ENCODE results near the gene EPHX1.

The EPHX1 gene

GRCh38 chr1:225876900-225877510 is 67.1 kb downstream of the EPHX1 start:
- H3K36me3 ChIP-seq (ENCODE audit: insufficient read depth, low read length), result peaks cover 4% of the 10 kb centered on the region; the same call in 1 of the 2 replicates
- H3K4me1 ChIP-seq (ENCODE audit: insufficient read depth, low read length, poor library complexity, severe bottlenecking), result peaks cover 37% of the 10 kb centered on the region
- H3K4me2 ChIP-seq (ENCODE audit: low read depth, low read length, poor library complexity, severe bottlenecking), result no peak overlapping the region
- peaks cover 51% of the 10 kb centered on the region for H3K79me2 ChIP-seq (ENCODE audit: insufficient read depth, low read length)
- H3K9ac ChIP-seq (ENCODE audit: low read depth, low read length, poor library complexity, severe bottlenecking), result no peak overlapping the region
- H2AFZ ChIP-seq (ENCODE audit: low read length), result no peak overlapping the region
- no peaks in the 10 kb centered on the region; the same call in 1 of the 2 replicates for H3F3A ChIP-seq (ENCODE audit: low read depth)
- TF ChIP-seq EZH2phosphoT487 (IDR thresholded peaks at IDR 0.05; ENCODE audit: borderline replicate concordance) (no peak), CTCF (conservative IDR thresholded peaks at IDR 0.05; ENCODE audit: low read length) (no peak)
- no peaks in the 10 kb centered on the region for H3K27me3 ChIP-seq (ENCODE audit: insufficient read depth, low read length, poor library complexity, severe bottlenecking)
- no peaks in the 10 kb centered on the region for H3K9me2 ChIP-seq (replicated peaks; ENCODE audit: low read depth, low read length)
- no peak overlapping the region for H3K4me3 ChIP-seq (ENCODE audit: low read length, poor library complexity, severe bottlenecking)
- no peaks in the 10 kb centered on the region for H3K9me3 ChIP-seq (ENCODE audit: insufficient read depth, low read depth, low read length)
- peaks cover 14% of the 10 kb centered on the region for H4K20me1 ChIP-seq (ENCODE audit: insufficient read depth, low read length, poor library complexity, severe bottlenecking)

GRCh38 chr1:225877580-225877979 is 67.7 kb downstream of the EPHX1 start:
- peak overlapping the region; percentile 92 for H3K4me2 ChIP-seq (ENCODE audit: low read depth, low read length, poor library complexity, severe bottlenecking)

GRCh38 chr1:225878282-225878681 is 68.4 kb downstream of the EPHX1 start:
- H3K4me3 ChIP-seq (ENCODE audit: low read length, poor library complexity, severe bottlenecking), result peak overlapping the region; percentile 96
- H3F3A ChIP-seq (ENCODE audit: low read depth), result no peaks in the 10 kb centered on the region; the same call in 1 of the 2 replicates
- H4K20me1 ChIP-seq (ENCODE audit: insufficient read depth, low read length, poor library complexity, severe bottlenecking), result peaks cover 14% of the 10 kb centered on the region
- H2AFZ ChIP-seq (ENCODE audit: low read length), result no peak overlapping the region
- no peaks in the 10 kb centered on the region for H3K27me3 ChIP-seq (ENCODE audit: insufficient read depth, low read length, poor library complexity, severe bottlenecking)
- H3K79me2 ChIP-seq (ENCODE audit: insufficient read depth, low read length), result peaks cover 53% of the 10 kb centered on the region
- peaks cover 4% of the 10 kb centered on the region; the same call in 1 of the 2 replicates for H3K36me3 ChIP-seq (ENCODE audit: insufficient read depth, low read length)
- H3K9me2 ChIP-seq (replicated peaks; ENCODE audit: low read depth, low read length), result no peaks in the 10 kb centered on the region
- H3K9ac ChIP-seq (ENCODE audit: low read depth, low read length, poor library complexity, severe bottlenecking), result peak overlapping the region; percentile 16
- peak overlapping the region; percentile 92 for H3K4me2 ChIP-seq (ENCODE audit: low read depth, low read length, poor library complexity, severe bottlenecking)
- H3K4me1 ChIP-seq (ENCODE audit: insufficient read depth, low read length, poor library complexity, severe bottlenecking), result peaks cover 43% of the 10 kb centered on the region
- no peak for TF ChIP-seq CTCF (conservative IDR thresholded peaks at IDR 0.05; ENCODE audit: low read length)
- TF ChIP-seq EZH2phosphoT487 (IDR thresholded peaks at IDR 0.05; ENCODE audit: borderline replicate concordance), result no peak
- H3K9me3 ChIP-seq (ENCODE audit: insufficient read depth, low read depth, low read length), result no peaks in the 10 kb centered on the region

More at GRCh38 chr1:225877580-225877979, 67.7 kb downstream of the EPHX1 start:
- Histone ChIP-seq H3K9me2 (replicated peaks; ENCODE audit: low read depth, low read length) (no peaks in the 10 kb centered on the region), H3K36me3 (ENCODE audit: insufficient read depth, low read length) (peaks cover 4% of the 10 kb centered on the region; the same call in 1 of the 2 replicates), H3K9me3 (ENCODE audit: insufficient read depth, low read depth, low read length) (no peaks in the 10 kb centered on the region), H3F3A (ENCODE audit: low read depth) (no peaks in the 10 kb centered on the region; the same call in 1 of the 2 replicates), H3K4me1 (ENCODE audit: insufficient read depth, low read length, poor library complexity, severe bottlenecking) (peaks cover 37% of the 10 kb centered on the region), H3K27me3 (ENCODE audit: insufficient read depth, low read length, poor library complexity, severe bottlenecking) (no peaks in the 10 kb centered on the region), H3K9ac (ENCODE audit: low read depth, low read length, poor library complexity, severe bottlenecking) (no peak overlapping the region), H3K79me2 (ENCODE audit: insufficient read depth, low read length) (peaks cover 53% of the 10 kb centered on the region), H2AFZ (ENCODE audit: low read length) (no peak overlapping the region), H4K20me1 (ENCODE audit: insufficient read depth, low read length, poor library complexity, severe bottlenecking) (peaks cover 14% of the 10 kb centered on the region), H3K4me3 (ENCODE audit: low read length, poor library complexity, severe bottlenecking) (no peak overlapping the region)
- TF ChIP-seq CTCF (conservative IDR thresholded peaks at IDR 0.05; ENCODE audit: low read length) (peak; percentile 76), EZH2phosphoT487 (IDR thresholded peaks at IDR 0.05; ENCODE audit: borderline replicate concordance) (no peak)
